Stimulated activated CD4-positive, alpha-beta T cell treated with anti-CD3 and anti-CD28 coated beads, TNF-alpha, amount 100 ng/mL, for 1 hour (primary cell): Measurements from ENCODE around the gene MLXIP.

ENCODE experiments used
- DNase-seq, 3 donors: peaks; one replicate each; pipeline ENCODE4 v3.0.0-alpha.2; 2020; ENCODE audit warnings: low read depth in 3 of 3, low spot score in 1 of 3

MLXIP gene

GRCh38 chr12:122079033-122079531 lies 526 bp downstream of the MLXIP start:
- peak in 1 of 3 donors; percentile 21 for DNase-seq

GRCh38 chr12:122079532-122080081 lies 1.1 kb downstream of the MLXIP start:
- no peak for DNase-seq

DNA sequence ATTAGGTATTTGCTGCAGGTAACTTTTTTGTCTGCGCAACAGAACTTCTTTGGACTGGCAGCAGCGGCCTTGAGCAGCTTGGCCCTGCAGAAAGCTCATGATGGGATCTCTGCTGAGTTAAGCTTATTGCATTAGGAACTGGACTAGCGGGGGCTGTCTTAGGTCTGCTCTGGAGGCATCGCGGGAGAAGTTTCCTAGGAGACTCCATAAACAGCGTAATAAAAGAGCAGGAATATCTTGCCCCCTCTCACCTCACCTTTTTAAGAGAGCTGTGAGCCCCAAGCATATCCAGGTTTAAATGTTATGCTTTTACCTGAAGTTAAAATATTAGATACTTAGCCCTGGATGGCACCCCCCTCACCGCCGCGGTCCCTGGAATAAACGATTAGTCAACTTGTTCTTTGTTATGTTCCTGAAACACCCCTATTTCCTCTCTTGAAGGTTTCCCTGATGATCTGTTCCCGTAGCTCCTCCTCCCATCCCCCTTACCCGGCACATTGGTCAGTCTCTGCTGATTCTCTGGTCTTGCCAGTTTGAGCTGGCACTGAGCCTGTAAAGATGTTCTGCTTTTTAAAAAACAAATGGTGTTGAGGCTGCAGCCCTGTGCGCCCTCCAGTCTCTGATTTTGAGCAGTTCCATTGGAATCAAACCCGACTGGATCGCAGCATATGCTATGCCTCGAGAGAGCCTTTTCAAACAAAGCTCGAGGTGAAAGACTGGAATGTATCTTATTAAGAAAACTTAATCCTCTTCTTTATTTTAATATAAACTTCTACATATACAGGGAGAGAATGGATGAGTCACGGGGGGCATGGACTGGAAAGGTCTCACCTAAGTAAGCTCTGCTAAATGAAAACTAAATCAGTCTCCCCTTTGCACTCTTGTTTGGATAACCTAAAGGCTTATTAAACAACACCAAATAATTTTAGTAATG lies 1.9 kb downstream of the MLXIP start:
- DNase-seq: no peak

GRCh38 chr12:122081083-122081696 lies 2.6 kb downstream of the MLXIP start:
- no peak for DNase-seq

DNA sequence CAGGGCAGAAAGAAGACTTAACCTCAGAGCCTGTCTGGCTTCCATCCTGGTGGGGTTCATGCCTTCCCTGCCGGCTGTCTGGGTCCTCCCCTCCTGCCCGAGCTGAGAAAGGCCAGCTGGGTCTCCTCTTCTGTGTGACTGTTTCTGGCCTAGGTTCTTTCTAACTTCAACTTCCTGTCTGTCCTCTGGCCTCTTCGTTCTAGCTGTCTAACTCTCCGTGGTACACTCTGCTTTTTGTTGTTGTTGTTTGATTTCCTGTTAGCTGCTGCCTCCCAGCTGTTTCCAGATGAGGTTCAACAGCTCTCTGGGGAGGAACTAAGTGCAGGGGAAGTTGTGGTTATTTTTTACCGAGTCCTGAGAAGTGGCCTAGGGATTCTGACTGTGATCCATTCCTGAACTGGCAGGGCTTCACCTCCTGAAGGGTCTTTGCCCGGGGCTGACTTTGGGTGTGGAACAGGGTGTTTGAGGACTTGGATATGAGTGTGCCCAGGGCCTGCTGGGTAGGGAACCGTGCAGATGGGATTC lies 3.2 kb downstream of the MLXIP start:
- no peak for DNase-seq

DNA sequence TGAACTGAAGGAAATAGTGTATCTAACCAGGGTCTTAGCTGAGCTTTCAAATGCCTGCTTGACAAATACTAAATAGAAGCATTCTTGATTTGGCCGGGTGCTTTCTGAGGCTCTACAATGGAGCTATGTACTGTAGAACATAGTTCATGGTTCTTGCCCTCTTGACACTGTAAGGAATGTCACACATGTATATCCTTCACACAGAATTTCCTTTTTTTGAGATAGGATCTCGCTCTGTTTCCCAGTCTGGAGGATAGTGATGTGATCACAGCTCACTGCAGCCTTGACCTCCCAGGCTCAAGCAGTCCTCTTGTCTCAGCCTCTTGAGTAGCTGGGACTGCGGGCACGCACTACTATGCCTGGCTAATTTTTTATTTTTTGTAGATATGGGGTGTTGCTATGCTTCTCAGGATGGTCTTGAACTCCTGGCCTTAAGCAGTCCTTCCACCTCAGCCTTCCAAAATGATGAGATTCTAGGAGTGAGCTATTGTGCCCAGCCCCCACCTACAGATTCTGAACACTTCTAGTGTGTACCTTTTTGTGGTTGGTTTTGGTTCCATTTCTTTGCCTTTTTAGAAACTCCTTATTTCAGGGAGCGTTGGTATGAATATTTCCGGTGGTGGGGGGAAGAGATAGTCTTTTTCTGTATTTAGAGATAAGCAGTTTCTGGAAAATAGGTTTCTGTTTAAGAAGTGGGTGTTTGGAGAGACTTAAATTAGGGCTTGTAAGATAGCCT lies 4.2 kb downstream of the MLXIP start:
- no peak for DNase-seq

DNA sequence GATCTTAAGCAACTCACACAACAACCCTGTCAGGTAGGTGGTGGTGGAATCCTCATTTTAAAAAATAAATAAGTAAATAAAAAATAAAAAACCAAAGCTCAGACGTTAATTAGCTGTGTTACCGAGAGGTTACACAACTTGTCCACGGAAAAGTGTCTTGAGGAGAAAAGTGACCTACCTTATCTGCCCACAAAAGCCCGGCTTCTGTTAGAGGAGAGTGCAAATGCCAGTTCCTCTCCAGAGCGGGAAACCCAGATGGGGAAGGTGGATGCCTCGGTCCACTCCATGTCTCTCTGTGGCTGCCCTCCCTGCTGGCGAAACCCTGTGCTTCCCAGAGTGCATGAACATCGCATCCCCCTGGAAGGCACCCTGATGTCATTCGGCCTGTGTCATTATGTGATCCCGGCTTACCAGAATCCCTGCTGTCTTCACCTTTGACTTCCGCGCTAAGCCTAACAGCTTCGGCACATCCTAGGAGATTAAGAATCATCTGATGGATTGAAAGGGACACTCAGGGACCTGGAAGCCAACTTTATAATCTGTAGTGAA lies 6.4 kb downstream of the MLXIP start:
- DNase-seq: no peak

DNA sequence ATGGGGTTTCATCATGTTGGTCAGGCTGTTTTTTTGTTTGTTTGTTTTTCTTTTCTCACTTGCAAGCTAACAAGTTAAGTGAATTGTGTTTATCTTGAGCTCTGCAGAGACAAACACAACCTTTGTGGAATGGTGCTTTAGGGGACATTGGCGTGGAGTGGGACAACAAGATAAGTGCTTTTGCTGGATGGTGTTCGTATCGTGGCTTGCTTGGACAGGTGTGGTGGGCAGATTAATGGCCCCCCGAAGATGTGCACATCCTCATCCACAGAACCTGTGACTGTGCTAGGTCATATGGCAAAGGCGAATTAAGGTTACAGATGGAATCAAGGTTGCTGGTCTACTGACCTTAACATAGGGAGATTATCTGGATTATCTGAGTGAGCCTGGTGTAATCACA lies 7.0 kb downstream of the MLXIP start:
- no peak for DNase-seq

DNA sequence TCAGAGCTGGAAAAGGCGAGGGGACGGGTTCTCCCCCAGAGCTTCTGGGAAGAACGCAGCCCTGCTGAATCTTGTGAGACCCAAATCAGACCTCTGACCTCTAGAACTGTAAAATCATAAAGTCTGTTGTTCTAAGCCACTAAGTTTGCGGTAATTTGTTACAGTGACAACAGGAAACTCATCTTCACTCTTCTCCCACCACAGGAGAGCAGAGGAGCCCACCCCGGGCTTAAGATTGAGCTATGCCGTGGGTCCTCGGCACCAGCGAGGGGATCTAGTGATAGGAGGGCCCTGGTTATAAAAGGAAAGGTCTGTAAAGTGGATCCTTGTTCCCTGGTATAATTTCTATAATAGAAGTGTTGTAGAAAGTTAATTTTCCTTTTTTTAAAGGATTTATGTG lies 7.6 kb downstream of the MLXIP start:
- DNase-seq: no peak

DNA sequence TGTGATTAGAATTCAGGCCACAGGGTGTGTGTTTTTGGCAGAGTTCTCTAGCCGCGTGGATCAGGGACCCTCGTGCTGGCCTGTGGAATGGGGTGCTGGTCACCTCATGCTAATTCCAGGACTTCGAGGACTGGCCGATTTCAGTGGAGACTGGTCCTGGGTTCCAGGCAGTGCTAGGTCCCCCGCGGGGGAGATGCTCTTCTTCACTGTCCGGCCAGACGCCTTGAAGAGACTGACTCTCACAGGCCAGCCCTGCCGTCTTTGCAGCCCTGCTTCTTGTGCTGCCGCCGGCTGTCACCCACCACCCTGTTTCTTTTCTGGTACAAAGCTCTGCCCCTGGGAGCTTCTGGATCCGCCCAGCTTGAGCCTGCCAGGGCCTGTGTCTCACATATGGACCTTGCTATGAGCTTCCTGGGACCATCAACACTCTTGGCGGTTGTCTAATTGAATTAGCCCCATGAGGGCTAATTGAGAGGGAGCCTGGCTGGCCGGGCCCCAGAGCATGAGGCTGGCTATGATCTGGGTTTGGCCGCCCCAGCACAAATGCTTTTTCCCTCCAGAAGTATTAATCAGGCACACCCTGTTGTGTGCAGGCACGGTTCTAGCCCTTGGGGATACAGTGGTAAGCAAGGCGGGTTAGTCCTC lies 8.2 kb downstream of the MLXIP start:
- no peak for DNase-seq

GRCh38 chr12:122087431-122088178 lies 9.0 kb downstream of the MLXIP start:
- DNase-seq: no peak

- no peak for DNase-seq
Measured at GRCh38 chr12:122088179-122088810, 9.7 kb downstream of the MLXIP start.

DNA sequence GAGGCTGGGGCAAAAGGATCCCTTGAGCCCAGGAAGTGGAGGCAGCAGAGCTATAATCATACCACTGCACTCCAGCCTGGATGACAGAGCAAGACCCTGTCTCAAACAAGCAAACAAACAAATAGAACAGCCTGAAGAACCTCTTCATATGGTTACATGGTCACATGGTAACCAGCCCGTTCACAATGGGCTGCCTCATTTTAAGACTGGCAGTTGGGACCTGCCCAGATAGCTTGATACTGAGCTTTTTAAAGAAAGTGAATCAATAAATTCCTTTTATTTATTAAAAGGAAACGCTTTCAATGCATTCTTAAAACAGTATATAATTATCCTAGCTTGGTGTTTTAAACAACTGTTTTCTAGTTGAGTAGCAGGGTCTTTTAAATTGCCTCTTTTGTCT lies 10.5 kb downstream of the MLXIP start:
- no peak for DNase-seq

DNA sequence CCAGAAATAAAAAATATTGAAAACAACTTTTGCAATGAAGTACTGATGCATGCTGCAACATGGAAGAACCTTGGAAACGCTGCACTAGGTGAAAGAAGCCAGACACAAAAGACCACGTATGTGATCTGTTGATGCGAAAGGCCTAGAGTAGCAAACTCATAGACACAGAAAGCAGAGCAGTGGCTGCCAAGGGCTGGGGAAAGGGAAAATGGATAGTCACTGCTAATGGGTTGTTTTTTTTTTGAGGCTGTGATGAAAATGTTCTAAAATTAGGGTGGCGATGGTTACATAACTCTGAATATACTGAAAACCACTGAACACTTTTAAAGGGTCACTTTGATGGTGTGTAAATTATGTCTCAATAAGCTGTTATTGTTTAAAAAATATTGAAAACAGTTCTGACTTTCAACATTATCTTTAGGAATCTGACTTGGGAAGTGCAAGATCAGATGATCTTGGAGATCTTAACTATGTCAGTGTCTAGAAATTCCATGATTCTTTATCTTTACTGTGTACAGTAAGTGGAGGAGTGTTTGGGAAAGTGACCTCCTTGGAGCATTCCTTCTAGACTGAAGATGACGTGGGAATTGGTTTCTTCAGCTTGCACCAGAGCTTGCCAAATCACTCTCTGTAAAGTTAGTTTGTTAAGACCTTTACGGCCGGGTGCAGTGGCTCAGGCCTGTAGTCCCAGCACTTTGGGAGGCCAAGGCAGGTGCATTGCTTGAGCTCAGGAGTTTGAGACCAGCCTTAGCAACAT lies 12.4 kb downstream of the MLXIP start:
- DNase-seq: no peak

- no peak for DNase-seq
Measured at GRCh38 chr12:122093098-122093883, 14.7 kb downstream of the MLXIP start.

DNA sequence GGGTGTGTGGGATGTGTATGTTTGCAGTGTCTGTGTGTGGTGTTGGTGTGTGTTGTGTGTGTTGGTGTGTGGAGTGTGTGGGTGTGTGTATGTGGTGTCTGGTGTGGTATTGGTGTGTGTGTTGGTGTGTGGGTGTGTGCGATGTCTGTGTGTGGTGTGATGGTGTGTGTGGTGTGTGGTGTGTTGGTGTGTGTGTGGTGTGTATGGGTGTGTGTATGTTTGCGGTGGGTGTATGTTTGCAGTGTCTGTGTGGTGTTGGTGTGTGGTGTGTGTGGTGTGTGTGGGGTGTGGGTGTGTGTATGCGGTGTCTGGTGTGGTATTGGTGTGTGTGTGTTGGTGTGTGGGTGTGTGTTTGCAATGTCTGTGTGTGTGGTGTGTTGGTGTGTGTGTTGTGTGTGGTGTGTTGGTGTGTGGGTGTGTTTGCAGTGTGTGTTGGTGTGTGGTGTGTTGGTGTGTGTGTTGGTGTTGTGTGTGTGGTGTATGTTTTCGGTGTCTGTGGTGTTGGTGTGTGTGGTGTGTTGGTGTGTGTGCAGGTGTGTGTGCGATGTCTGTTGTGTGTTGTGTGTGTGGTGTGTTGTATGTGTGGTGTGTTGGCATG lies 15.7 kb downstream of the MLXIP start:
- DNase-seq: no peak
